HG02981 (cell line): ENCODE measurements around the gene ZBTB20.
"Not testable (repeated sequence)": the region's sequence is repeated elsewhere in the genome, so short reads cannot be mapped to it uniquely, and the experiment has no call there.

Source experiments
- ATAC-seq: cut with Tn5 transposase; IDR thresholded peaks from one replicate; pipeline ENCODE4 v1.9.1; 2021; ENCODE audit warnings: mild to moderate bottlenecking, moderate library complexity; ENCODE audit not compliant: unreplicated experiment

The ZBTB20 gene

DNA sequence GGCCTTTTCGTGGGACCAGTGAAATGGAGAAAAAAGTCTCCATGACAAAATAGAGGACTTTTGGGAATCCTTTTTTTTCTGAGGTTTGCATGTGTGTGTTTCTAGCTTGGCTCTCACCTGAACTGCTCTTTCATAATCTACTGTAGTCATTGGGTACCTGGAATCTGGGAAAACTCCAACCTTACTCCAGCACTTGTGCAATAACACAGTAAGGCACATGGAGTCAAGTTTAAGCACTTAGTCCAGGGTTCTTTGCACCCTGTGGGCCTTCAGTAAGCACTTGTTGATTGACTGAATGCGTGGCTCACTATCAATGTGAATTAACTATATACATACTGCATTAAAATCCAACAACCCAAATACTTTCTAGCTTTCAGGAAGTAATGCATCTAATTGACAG lies 299.5 kb downstream of the ZBTB20 start:
- ATAC-seq, result no peak

DNA sequence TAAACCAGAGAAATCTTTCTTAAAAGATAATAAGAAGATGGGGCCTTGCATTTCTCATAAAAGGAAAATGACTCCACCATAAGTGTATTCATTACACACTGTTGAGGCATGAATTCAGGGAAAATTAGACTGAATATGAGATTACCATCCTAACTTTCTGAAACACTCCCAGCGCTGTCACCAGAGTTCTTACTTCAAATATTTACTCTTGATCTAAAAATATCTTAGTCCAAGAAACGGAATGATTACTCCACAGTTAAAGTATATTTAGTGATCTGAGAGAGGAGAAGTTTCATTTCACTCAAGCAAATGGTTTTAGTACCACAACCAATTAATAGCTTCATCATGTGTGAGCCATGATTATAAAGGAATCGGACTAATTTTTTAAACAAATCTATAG lies 300.3 kb downstream of the ZBTB20 start:
- no peak for ATAC-seq

DNA sequence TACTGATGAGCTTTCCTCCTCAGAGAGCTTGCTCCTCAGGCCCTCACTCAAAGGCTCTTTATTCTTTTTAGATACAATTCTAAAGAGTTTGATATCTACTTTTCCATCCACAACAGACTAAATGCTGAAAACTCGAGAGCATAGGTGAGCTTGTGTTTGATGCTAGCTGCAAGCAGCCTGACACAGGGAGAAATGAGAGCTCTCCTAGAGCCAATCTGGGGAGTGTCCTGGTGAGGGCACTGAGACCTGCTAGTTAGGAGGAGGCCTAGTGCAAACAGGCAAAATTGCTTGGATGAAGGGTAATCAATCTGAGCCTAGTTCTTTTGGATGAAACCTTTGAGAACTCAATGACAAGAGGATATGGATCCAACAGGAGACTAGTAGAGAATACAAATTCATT lies 300.8 kb downstream of the ZBTB20 start:
- no peak for ATAC-seq

DNA sequence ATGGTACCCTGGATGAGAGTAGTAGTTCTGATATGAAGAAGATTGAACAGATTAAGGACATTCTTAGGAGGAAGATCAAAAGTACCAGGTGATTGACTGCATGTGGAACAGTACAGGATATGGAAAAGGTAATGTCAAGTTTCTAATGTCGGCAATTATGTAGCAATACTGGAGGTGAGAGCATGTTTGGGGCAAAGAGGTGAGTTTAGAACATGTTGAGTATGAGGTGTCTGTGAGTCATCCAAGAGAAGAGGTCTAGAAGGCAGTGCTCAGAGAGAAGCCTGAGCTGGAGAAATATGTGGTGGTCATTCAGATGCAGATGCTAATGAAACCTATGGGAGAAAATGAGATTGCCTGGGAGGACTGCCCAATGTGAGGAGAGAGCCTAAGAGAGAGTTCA lies 305.6 kb downstream of the ZBTB20 start:
- ATAC-seq, result no peak

DNA sequence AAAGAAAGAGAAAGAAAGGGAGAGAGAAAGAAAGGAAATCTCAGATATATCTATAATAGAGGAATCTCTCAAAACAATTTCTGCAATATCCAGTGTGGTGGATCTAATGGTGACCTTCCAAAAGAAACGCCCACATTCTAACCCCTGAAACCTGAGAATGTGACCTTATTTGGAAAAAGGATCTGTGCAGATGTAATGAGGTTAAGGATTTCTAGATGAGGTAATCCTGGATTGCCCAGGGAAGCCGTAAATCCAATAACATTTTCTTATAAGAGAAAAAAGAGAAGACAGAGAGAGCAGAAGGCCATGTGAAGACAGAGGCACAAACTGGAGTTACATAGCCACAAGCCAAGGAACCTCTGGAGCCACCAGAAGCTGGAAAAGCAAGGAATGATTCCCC lies 307.6 kb downstream of the ZBTB20 start:
- no peak for ATAC-seq

DNA sequence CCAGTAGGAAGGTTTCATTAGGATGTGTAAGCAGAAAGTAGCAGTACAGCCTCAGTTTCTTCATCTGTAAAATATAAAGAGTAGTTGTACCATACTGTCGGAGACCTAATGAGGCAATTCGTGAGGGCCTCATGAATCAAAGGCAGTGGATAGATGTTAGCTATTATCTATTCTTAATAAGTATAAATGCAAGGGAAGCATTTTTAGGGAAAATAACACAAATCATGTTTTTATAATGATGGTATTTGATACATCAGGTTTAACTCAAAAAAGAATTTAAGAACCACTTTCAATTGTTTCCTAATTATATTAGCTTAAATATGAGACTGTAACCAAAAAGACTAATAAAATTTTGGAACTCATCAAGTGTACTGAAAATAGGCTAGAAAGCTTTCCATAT lies 309.1 kb downstream of the ZBTB20 start:
- ATAC-seq, result no peak

DNA sequence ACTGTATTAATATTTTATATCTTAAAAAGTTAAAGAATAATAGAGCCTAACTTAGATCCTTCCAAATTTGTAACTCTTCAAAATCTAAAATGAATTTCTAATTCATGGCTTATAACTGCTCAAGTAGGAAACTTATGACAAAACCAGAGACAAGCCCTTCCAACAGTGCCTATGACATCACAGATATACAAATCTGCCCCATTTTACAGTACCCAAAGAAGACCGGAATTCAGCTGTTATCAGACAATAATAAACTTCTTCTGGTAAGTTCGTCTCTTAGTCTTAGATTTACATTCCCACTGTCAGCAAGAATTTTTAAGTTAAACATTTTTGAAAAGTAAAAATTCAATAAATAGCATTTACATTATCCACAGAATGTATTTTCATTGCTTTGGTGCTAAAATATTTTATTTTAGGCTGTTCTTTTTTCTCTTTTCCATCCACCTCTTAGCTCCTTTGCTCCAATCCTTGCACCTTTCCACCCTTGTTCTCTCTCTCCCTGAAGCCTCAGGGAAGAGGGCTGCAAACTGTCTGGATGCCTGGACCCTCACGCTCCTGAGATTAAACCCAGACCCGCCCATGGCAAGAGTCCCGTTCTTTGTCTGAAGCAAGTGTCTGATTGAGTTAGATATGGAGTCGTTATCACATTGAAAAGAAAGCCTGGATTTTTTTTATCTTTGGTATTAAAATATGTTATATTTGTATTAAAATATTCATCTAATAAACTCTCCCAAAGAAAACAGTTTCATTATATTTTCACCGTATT lies 312.7 kb downstream of the ZBTB20 start:
- no peak for ATAC-seq

DNA sequence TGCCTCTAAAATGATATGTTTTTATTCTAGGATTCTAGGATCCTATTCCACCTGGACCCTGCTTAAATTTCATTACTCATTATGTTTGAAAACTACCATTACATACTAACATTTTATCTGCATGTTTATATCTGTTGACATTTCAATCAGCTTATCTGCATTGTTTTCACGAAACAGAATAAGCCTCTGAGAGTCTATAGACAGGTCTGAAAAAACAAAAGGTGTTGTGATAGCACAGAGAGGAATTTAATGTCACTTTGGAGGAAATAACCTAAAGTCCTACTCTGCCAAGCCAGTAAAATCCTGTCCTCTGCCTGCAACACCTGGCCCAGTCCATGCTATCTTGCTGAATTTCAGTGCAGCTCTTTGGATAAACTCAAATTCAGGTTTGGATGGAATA lies 315.2 kb downstream of the ZBTB20 start:
- no peak for ATAC-seq

DNA sequence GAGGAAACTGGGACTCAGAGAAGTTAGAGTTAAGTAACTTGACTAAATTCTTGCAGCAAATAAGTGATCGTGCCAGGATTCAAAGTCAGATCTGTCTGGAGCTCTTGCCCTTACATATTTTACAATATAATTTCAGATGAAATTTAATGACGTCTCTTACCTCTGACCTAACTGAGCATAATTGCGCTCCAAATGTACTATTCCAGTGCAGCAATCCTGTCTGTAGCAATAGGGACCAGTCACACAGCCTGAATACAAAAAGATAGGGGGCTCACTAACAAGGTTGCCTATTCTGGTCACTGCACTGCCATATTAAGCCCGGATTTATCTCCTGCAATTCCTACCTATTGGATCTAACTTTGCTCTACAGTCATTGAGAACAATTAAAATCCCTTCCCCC lies 316.4 kb downstream of the ZBTB20 start:
- no peak for ATAC-seq

DNA sequence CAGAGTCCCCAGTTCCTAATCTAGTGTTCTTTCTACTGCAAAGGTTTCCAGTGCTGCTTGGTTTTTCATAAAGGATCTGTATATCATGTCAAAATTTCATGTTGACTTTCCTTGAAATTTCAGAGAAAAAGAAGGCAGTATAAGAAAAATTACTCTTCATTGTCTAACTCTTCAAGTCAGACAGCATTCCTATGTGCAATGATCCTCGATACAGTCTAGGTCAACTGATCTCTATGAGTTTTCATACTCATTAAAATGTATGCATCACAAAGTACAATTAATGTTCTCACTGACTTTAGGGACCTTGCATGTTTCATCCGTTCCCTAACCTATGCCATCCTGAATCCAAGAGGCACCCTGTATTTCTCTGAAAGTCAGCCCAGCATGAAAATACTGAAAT lies 317.3 kb downstream of the ZBTB20 start:
- ATAC-seq, result no peak

DNA sequence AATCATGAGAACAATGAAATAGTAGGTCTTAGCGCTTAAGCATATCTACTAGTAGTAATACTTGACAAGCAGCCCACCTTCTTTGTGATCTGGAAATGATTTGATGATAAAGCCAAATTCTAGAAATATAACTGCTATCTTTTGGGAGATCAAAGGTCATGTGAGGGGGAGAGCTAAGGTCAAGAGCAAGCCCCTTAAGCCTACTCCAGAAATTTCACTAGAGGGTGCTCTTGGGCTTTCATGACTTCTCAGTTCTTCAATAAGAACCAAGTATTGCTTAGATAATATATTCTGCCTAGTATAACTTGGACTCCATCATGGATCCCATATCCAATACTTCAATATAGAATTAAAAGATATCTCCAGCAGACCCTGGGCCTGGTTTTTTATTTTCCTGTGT lies 319.6 kb downstream of the ZBTB20 start:
- peak; percentile 83 for ATAC-seq

DNA sequence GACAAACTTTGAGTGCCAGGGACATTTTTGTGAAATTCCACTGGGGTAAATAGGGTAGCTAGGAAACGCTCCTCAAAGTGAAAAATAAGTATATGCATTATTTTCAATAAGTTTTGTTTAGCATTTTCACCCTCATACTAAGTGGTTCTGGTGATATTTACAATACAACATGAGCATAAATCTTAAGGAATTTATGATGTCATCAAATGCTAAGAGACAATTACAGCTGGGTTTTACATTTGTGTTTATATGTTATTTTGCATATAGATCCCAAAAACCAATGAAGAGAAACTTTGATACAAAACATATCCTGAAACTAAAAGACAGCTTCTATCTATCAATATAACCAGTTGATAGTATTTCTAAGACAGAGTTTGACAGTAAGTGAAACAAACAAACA lies 323.1 kb downstream of the ZBTB20 start:
- ATAC-seq, result no peak

DNA sequence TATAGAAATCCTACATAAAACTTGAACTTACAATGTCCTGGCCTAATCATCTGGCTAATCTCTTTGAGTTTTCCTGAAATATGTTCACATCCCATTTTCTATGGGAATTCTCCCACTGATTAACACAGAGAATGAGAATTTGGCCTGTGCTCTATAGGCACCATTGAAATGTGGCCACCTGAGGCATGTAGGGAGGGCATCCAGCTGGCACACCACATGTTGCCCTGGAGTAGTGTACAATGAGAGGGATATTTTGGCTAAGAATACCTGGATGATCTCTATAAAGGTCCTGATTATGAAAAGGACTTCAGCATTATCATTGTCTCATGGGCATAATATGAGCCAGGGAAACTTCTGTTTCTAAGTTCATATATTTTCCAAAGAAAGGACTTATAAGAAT lies 324.0 kb downstream of the ZBTB20 start:
- no peak for ATAC-seq

DNA sequence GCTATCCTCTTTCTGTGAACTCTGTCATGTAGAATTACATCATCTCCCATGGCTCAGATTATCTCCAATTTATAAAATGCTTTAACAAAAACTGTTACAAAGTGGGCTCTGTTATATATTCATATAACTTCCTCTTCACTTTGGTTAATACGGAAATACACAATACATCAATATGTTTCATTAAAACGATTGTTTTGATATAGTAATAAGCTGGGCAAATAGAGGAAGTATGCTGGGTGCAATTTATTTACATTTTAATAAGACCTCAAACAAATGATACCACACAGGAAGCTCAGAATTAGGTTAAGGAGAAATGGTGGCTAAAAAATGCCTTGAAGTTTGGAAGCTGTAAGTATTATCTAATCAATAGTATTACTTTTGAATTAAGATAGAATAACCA lies 331.0 kb downstream of the ZBTB20 start:
- ATAC-seq, result no peak

DNA sequence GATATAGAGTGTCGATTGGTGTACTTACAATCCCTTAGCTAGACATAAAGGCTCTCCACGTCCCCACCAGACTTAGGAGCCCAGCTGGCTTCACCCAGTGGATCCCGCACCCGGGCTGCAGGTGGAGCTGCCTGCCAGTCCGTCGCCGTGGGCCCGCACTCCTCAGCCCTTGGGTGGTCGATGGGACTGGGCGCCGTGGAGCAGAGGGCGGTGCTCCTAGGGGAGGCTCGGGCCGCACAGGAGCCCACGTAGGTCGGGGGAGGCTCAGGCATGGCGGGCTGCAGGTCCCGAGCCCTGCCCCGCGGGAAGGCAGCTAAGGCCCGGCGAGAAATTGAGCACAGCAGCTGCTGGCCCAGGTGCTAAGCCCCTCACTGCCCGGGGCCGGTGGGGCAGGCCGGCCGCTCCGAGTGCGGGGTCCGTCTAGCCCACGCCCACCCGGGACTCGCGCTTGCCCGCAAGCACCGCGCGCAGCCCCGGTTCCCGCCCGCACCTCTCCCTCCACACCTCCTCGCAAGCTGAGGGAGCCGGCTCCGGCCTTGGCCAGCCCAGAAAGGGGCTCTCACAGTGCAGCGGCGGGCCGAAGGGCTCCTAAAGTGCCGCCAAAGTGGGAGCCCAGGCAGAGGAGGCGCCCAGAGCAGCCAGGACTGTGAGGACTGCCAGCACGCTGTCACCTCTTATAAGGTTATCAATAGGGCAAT lies 334.4 kb downstream of the ZBTB20 start:
- ATAC-seq, result not testable (repeated sequence)

DNA sequence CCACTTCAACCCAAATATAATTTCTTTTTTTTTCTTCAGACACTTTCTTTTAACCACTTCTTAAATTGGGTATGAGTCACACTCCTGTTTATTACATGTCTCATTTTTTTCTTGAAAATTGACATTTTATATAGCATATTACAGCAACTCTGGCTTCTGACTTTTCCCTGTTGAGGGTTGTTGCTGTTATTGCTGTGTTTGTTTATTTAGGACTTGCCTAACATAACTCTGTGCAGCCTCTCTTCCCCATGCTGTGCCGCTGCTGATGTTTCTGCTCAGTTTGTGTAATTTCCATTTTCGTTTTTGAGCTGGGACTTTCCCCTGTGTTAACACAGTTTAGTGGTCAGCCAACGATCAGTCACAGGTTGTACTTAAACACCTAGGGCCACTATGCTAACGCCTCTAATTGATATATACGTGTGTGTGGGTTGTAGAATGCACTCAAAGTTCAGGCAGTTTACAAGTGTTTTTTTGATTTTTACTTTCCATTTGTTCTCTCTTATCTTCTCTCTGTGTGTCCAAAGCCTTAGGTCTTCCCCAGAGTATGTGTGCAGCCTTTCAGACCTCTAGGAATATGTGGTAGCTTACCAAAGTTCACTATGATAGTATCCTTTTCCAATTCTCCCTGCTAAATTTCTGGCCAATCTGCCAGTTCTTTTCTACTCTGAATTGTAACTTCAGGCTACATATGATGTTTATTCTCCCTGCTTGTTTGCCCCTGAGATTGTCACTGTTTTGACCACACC lies 337.2 kb downstream of the ZBTB20 start:
- peak; percentile 99 for ATAC-seq

DNA sequence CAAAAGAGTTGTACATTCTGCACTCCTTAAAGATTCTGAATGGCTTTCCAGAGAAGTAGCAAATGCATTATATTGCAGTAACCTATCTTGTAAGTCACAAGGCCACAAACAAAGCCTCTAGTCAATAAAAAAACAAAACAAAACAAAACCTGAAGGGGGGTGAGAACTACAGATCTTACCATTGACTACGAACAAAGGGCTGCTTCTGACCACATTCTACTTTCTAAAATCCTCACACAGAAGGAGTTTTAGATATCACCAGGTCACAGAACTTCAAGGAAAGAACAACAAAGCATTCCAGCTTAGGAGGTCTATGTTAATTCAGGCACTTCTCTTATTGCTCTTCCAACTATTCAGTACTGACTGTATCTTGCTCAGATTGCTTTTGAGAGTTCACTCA lies 343.0 kb downstream of the ZBTB20 start:
- ATAC-seq, result no peak

DNA sequence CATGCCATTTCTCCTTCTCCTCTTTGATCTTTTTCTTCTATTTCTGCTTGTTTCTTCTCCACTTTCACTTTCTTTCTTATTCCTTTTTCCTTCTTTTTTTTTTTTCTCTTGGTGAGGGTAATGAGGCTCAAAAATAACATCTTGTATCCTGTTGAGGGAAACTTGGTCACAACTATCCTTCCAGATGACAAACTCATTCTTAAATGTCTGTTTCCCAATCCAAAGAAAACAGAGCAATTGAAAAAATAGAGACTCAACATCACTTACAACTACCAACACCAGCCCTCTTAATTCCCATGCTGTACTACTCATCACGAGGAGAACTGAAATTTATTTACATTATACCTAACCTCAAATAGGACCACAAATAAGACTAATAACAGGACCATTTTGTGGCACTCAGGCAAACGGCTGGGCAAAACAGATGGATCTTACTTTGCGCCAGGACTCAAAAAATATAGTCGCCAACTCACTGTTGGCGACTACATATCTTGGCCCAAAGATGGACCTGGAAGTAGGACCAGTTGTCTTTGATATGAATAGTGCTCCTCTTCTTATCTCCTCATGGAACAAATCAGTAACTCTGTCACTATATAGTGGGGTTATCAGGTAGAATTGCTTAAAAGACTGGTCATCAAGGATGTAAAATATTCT lies 343.9 kb downstream of the ZBTB20 start:
- ATAC-seq, result no peak

DNA sequence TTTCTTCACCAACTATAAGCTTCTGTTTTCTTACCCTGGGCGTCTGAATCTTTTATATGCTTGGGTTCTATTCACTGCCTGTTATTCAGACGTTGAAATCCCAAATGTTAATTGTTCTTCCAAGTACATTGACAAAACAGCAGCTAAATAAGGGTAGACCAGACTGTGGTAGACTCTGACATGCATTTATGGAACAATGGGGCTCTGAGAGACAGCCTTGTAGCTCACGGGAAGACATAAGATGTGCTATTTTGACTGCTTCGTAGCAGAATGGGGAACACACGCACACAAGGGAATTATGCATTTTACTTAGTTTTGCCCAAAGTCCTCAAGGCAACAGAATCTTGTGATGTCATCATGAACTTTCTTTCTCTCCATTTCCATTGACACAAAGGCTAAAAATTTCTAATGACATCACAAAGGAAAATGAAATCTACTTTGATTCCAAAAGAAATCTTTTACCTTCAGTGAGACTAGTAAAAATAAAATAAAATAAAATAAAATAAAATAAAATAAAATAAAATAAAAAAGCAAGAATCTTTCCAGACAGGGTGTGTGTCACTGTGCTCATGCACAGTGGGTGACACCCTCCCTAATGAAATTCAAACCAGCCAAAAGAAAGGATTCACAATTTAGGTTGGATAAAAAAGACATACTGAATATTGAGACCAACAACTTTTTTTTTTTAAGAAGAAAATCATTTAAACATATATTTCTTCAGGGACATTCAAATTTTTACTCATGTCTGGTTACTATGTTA lies 346.6 kb downstream of the ZBTB20 start:
- ATAC-seq, result no peak

DNA sequence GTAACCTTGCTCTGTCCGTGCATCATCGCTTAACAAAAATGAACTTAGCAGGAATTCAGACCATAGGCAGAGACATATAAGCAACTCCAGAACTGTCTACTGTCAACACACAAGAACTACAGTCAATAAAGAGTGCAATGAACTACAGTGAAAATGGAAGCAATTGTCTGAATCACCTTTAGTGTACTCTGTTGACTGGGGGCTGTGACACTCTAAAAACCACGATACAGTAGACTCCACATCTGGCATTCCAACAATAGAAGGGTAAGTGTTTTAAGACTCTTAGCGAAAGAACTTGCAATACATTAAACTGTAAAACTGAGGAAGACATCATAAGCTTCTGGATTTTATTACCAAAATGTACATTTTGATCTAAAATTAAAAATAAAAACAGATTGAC lies 347.3 kb downstream of the ZBTB20 start:
- ATAC-seq, result no peak

DNA sequence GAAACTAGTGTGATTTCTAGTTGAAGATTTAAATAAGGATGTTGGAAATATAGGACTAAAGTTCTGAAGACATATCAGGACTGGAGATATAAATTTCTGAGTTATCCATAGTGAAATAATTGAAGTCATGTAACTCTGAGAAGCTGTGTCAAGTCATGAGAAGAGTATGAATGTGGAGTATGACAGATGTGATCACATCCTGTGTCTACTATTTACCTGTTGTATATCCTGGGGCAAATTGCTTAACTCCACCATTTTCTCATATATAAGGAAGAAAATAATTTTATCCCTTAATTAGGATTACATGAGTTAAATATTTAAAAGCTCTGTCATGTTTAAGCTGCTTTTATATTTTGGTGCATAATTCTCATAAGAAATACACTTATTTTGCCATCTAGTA lies 350.3 kb downstream of the ZBTB20 start:
- no peak for ATAC-seq
